ENCODE measurements around the gene ERP27. TPM values are rescaled to one million over a fixed set of nuclear protein-coding genes. Genes with fewer than 3 reads are reported as not detected.

ERP27 gene
- total and polyA plus RNA-seq, 8 donors = 1.1 to 12.3 (median 1.3) TPM; not detected in 1

DNA sequence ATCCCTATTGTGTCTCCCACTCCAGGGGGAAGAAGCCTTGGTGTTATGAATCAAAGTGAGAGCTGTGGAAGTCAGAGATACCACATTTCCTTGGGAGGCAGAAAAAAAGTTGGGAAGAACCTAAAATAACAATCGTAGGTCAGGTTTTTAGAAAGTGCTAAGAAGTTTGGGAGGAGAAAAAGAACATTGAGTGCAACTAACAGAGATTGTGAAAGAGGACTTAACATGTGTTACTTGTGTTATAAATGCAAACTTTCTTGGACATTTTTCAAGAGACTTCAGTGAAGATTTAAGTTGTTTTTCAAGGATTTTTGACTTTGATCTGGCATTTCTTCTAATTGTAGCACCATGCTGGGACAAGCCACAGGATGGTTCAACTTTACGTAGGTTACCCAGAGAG lies 7.8 kb upstream of the ERP27 start:
- WGBS, 5 donors = 90 to 95% (median 94%) methylated on average over 2 of the region's 2 CpGs
- intact Hi-C loops (cut with DNase I; ENCODE audit: low total_unique reads) = no loop called here
- TF ChIP-seq POLR2A (IDR thresholded peaks at IDR 0.05) = no peak
- TF ChIP-seq POLR2AphosphoS5 (IDR thresholded peaks at IDR 0.05) = no peak
- TF ChIP-seq, protein P1, sequence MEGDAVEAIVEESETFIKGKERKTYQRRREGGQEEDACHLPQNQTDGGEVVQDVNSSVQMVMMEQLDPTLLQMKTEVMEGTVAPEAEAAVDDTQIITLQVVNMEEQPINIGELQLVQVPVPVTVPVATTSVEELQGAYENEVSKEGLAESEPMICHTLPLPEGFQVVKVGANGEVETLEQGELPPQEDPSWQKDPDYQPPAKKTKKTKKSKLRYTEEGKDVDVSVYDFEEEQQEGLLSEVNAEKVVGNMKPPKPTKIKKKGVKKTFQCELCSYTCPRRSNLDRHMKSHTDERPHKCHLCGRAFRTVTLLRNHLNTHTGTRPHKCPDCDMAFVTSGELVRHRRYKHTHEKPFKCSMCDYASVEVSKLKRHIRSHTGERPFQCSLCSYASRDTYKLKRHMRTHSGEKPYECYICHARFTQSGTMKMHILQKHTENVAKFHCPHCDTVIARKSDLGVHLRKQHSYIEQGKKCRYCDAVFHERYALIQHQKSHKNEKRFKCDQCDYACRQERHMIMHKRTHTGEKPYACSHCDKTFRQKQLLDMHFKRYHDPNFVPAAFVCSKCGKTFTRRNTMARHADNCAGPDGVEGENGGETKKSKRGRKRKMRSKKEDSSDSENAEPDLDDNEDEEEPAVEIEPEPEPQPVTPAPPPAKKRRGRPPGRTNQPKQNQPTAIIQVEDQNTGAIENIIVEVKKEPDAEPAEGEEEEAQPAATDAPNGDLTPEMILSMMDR (IDR thresholded peaks at IDR 0.05) = no peak
- TF ChIP-seq EP300 (IDR thresholded peaks at IDR 0.05) = no peak
- Histone ChIP-seq H3K4me1 (peaks cover 8 to 43% (median 22%) of the 10 kb centered on the region in 4 donors), H3K9me3 (no peaks in the 10 kb centered on the region), H3K4me3 (no peak overlapping the region), H3K36me3 (peaks cover 0 to 44% (median 34%) of the 10 kb centered on the region in 4 donors), H3K27me3 (no peaks in the 10 kb centered on the region), H3K27ac (peak overlapping the region in 2 of 5 donors; percentile 5 to 18)
- DNase-seq = no peak

DNA sequence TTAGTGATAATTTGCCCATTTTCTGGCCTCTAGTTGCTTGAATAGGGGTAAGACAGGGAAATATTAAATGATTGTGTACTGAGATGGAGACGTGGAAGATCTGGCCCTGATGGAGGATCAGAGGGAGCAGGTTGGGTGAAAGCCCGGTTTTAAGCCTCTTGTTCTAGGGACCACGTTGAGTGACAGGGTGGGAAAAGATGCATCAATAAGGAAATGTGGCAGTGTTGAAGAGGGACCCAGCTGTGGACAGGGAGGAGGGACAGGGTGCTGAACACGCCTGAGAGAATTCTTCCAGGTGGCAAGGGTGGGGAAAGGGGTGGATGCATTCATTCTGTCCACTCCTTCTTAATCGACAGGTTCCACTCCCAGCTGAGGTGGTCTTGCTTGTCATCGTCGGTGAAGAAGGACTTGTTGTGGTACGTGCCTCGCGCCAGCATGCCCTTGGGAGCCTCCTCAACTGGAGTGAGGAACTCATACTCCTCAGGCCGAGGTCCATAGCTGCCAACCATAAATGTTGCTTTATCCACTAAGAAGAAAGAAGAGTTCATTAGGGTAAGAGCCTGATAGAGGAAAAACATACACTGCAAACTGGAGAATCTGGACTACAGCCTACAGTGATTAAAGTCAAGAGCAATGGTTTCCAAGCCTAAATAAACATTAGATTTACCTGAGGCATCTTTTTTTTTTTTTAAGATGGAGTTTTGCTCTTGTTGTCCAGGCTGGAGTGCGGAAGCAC lies 4.0 kb upstream of the ERP27 start:
- Histone ChIP-seq H3K4me1 (peaks cover 0 to 11% (median 5%) of the 10 kb centered on the region in 4 donors), H3K27ac (no peak overlapping the region), H3K9me3 (no peaks in the 10 kb centered on the region), H3K4me3 (no peak overlapping the region), H3K27me3 (no peaks in the 10 kb centered on the region), H3K36me3 (peaks cover 0 to 39% (median 26%) of the 10 kb centered on the region in 4 donors)
- intact Hi-C loops (cut with DNase I; ENCODE audit: low total_unique reads) = no loop called here
- DNase-seq = no peak
- no peak for TF ChIP-seq POLR2A (IDR thresholded peaks at IDR 0.05)
- no peak for TF ChIP-seq POLR2AphosphoS5 (IDR thresholded peaks at IDR 0.05)
- TF ChIP-seq EP300 (IDR thresholded peaks at IDR 0.05) = no peak
- TF ChIP-seq, protein P1 (IDR thresholded peaks at IDR 0.05) = no peak
- WGBS, 5 donors = 65 to 85% (median 73%) methylated on average over 12 of the region's 12 CpGs

DNA sequence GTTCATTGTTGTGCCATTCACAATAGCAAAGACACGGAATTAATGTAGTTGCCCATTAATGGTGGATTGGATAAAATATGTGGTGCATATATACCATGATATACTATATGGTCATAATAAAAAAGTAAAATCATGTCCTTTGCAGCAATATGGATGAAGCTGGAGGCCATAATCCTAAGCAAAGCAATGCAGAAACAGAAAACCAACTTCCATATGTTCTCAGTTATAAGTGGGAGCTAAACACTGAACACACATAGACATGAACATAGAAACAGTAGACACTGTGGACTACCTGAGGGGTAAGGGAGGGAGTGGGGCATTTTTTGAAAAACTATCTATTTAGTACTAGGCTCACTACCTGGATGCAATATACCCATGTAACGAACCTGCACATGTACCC lies 3.0 kb upstream of the ERP27 start:
- Histone ChIP-seq H3K27ac (no peak overlapping the region), H3K36me3 (peaks cover 0 to 32% (median 23%) of the 10 kb centered on the region in 4 donors), H3K4me1 (peaks cover 0 to 5% (median 2%) of the 10 kb centered on the region in 4 donors), H3K4me3 (no peak overlapping the region), H3K9me3 (no peaks in the 10 kb centered on the region), H3K27me3 (no peaks in the 10 kb centered on the region)
- TF ChIP-seq POLR2AphosphoS5 (IDR thresholded peaks at IDR 0.05) (no peak), POLR2A (IDR thresholded peaks at IDR 0.05) (no peak)
- DNase-seq = no peak
- intact Hi-C loops (cut with DNase I; ENCODE audit: low total_unique reads) = no loop called here
- WGBS, 5 donors = 92 to 100% (median 98%) methylated on average over 2 of the region's 2 CpGs

DNA sequence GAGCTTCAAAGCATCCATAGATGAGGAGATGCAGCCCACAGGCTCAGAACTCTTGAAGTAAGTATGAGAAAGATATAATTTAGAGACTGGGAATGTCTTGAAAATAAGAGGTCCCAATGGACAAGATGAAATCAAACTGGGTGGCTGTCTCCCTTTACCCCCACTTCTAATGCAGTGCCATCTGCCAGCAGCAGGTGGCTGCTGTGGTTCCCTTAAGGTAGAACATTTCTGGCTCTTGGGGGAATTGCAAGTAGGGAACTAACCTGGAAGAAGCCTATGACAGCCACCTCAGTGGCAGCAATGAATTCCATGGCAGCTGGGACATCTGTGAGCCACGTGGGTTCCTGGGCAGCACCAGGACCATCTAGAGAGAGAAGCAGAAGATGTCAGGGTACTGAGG lies 648 bp downstream of the ERP27 start:
- no peak for DNase-seq
- Histone ChIP-seq H3K4me1 (peaks cover 0 to 9% (median 7%) of the 10 kb centered on the region in 4 donors), H3K27ac (no peak overlapping the region), H3K9me3 (no peaks in the 10 kb centered on the region), H3K4me3 (no peak overlapping the region), H3K36me3 (peaks cover 0 to 16% (median 9%) of the 10 kb centered on the region in 4 donors), H3K27me3 (no peaks in the 10 kb centered on the region)
- TF ChIP-seq EP300 (IDR thresholded peaks at IDR 0.05) (no peak), POLR2AphosphoS5 (IDR thresholded peaks at IDR 0.05) (no peak), POLR2A (IDR thresholded peaks at IDR 0.05) (no peak)
- TF ChIP-seq, protein P1 (IDR thresholded peaks at IDR 0.05) = no peak
- intact Hi-C loops (cut with DNase I; ENCODE audit: low total_unique reads) = no loop called here
- 71 to 94% (median 82%) methylated on average over 1 of the region's 1 CpG for WGBS, 5 donors

DNA sequence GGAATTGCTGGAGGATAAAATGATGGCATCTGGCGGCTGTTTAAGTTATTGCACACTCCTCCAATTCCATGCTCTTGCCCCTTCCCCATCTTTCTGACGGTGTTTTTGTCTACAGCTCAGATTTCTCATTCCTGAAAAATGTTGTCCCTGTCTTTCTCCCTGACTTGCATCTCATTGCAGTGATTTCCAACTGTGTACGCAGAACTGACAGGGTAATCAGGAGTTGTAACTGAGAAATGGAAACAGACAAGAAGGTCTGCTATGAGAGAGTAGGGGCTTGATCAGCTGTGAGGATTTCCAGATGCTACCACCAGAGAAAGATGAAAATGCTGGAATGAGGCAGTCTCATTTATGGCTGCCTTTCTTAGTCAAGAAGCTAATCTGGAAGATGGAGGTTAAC lies 1.3 kb downstream of the ERP27 start:
- H3K4me3 ChIP-seq = no peak overlapping the region
- intact Hi-C loops (cut with DNase I; ENCODE audit: low total_unique reads) = no loop called here
- H3K27me3 ChIP-seq = no peaks in the 10 kb centered on the region
- TF ChIP-seq POLR2A (IDR thresholded peaks at IDR 0.05) (no peak), EP300 (IDR thresholded peaks at IDR 0.05) (no peak), POLR2AphosphoS5 (IDR thresholded peaks at IDR 0.05) (no peak)
- TF ChIP-seq, protein P1 (IDR thresholded peaks at IDR 0.05) = no peak
- no peaks in the 10 kb centered on the region for H3K9me3 ChIP-seq
- DNase-seq = no peak
- H3K27ac ChIP-seq = no peak overlapping the region
- peaks cover 0 to 9% (median 3%) of the 10 kb centered on the region in 4 donors for H3K36me3 ChIP-seq
- WGBS, 5 donors = 91 to 95% (median 94%) methylated on average over 3 of the region's 3 CpGs
- H3K4me1 ChIP-seq = peaks cover 0 to 10% (median 7%) of the 10 kb centered on the region in 4 donors

All from stomach (tissue), 9 donors.